Mucosa of stomach (tissue), 1 donor: Measurements from ENCODE around the gene ADORA2A.
A peak's percentile ranks its signal among the peaks of the same experiment; 100 is the strongest.

Experiments used
- H3K27me3 ChIP-seq: one replicate; pipeline ENCODE4 v1.7.0; 2013; ENCODE audit warnings: mild to moderate bottlenecking, low read length; ENCODE audit not compliant: control insufficient read depth, insufficient read depth
- H3K36me3 ChIP-seq: one replicate; pipeline ENCODE4 v1.7.0; 2013; ENCODE audit warnings: low read length; ENCODE audit not compliant: control insufficient read depth, insufficient read depth
- H3K4me1 ChIP-seq: one replicate; pipeline ENCODE4 v1.7.0; 2013; ENCODE audit warnings: mild to moderate bottlenecking, low read length; ENCODE audit not compliant: control insufficient read depth, insufficient read depth
- H3K4me3 ChIP-seq: one replicate; pipeline ENCODE4 v1.7.0; 2013; ENCODE audit warnings: low read length
- H3K9ac ChIP-seq: one replicate; pipeline ENCODE4 v1.7.0; 2013; ENCODE audit warnings: mild to moderate bottlenecking, low read length, moderate library complexity
- H3K9me3 ChIP-seq: one replicate; pipeline ENCODE4 v1.7.0; 2013; ENCODE audit warnings: mild to moderate bottlenecking, low read length, moderate library complexity; ENCODE audit not compliant: control insufficient read depth
- donor health status: Pancreatic carcinoma.

ADORA2A gene

DNA sequence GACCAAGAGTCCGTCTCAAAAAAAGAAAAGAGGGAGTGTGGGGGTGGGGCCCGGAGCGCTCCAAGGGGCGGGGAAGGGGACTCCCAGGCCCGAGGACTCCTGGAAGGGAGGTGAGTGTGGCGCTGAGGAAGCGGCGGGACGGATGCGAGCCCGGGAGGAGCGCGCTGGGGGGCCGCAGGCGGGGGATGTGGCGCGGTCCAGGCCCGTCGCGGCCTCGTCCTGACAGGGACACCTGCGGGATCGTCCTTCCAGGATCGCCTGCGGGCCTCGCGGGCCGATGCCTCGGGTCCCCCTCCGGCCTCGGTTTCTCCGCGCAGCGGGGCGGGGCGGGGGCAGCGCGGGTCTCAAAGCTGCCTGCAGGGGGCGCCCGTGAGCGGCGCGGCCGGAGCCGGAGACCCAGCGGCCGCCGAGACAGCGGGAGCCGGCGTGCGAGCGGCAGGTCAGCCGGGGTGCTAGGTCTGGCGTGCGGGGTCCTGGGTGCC lies 3.8 kb upstream of the ADORA2A start:
- H3K9ac ChIP-seq = no peak overlapping the region
- H3K4me1 ChIP-seq = no peaks in the 10 kb centered on the region
- H3K9me3 ChIP-seq = no peaks in the 10 kb centered on the region
- H3K4me3 ChIP-seq = no peak overlapping the region
- peaks cover 53% of the 10 kb centered on the region for H3K27me3 ChIP-seq
- H3K36me3 ChIP-seq = no peaks in the 10 kb centered on the region

DNA sequence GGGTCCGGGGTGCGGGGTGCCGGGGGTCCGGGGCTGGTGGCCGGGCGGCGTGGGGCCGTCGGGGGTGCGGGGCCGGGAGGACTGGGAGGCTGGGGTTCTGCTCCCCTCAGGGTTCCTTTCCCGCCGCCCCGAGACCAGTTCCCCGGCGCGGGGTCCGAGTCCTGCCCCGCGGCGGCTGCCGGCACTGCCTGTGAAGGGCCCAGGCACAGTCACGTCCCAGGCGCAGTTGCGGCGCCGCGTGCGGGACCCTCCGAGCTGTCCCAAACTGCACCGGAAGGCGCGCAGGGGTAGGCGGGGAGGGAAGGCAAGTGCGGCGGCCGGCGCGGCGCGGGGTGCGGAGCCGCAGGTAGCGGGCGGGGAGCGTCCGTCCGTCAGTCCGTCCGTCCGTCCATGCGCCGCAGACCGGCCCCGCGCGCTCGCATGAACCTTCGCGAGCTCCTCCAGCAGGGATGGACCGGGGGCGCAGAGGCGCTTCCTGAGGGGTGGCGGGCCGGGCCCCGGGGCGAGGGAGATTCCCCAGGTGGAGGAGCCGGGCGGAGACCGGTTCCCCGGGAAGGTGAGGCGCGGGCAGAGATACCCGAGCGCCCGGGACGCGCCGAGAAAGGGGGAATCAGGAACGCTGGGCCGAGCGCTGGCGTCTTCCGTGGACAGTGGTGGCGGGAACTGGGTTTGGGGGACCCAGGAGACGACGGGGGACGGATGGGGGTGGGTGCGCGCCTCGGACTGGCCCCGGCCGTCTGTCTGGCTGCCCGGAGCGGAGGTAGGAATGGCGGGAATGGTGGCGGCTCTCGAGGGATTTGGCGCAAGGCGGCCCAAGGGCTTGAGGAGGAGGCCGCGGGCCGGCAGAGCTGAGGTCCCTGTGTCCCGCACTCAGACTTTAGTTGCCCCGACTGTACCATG lies 3.1 kb upstream of the ADORA2A start:
- H3K36me3 ChIP-seq = no peaks in the 10 kb centered on the region
- no peaks in the 10 kb centered on the region for H3K4me1 ChIP-seq
- peak overlapping the region; percentile 8 for H3K9ac ChIP-seq
- no peak overlapping the region for H3K4me3 ChIP-seq
- peaks cover 53% of the 10 kb centered on the region for H3K27me3 ChIP-seq
- no peaks in the 10 kb centered on the region for H3K9me3 ChIP-seq

GRCh38 chr22:24424901-24425775 lies 2.3 kb upstream of the ADORA2A start:
- H3K9ac ChIP-seq = no peak overlapping the region
- no peak overlapping the region for H3K4me3 ChIP-seq
- peaks cover 48% of the 10 kb centered on the region for H3K27me3 ChIP-seq
- H3K9me3 ChIP-seq = no peaks in the 10 kb centered on the region
- no peaks in the 10 kb centered on the region for H3K36me3 ChIP-seq
- peaks cover 8% of the 10 kb centered on the region for H3K4me1 ChIP-seq

DNA sequence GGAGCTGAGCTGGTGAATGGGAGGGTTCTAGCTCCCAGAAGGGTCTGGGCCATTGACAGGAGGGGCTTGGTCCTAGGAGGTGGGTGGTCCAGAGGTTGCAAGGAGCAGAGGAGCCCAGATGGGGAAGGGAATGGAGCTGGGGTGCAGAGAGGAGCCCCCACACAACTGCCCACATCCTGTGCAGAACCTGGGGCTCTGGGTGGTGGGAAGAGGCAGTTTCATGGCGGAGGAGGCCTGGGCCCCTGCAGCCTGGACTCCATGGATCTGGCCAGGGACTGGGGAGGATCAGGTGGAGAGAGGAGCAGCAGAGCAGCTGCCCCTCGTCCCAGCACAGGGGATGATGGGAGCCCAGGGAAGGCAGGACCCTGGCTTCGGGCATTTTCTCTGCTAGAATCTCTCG lies 963 bp upstream of the ADORA2A start:
- peaks cover 39% of the 10 kb centered on the region for H3K27me3 ChIP-seq
- no peak overlapping the region for H3K9ac ChIP-seq
- H3K4me1 ChIP-seq = peaks cover 9% of the 10 kb centered on the region
- no peaks in the 10 kb centered on the region for H3K36me3 ChIP-seq
- H3K9me3 ChIP-seq = no peaks in the 10 kb centered on the region
- no peak overlapping the region for H3K4me3 ChIP-seq

- no peak overlapping the region for H3K9ac ChIP-seq
- H3K4me1 ChIP-seq = peaks cover 10% of the 10 kb centered on the region
- H3K4me3 ChIP-seq = no peak overlapping the region
- no peaks in the 10 kb centered on the region for H3K9me3 ChIP-seq
- peaks cover 36% of the 10 kb centered on the region for H3K27me3 ChIP-seq
- no peaks in the 10 kb centered on the region for H3K36me3 ChIP-seq
Observed at GRCh38 chr22:24426851-24427499, 424 bp upstream of the ADORA2A start.

DNA sequence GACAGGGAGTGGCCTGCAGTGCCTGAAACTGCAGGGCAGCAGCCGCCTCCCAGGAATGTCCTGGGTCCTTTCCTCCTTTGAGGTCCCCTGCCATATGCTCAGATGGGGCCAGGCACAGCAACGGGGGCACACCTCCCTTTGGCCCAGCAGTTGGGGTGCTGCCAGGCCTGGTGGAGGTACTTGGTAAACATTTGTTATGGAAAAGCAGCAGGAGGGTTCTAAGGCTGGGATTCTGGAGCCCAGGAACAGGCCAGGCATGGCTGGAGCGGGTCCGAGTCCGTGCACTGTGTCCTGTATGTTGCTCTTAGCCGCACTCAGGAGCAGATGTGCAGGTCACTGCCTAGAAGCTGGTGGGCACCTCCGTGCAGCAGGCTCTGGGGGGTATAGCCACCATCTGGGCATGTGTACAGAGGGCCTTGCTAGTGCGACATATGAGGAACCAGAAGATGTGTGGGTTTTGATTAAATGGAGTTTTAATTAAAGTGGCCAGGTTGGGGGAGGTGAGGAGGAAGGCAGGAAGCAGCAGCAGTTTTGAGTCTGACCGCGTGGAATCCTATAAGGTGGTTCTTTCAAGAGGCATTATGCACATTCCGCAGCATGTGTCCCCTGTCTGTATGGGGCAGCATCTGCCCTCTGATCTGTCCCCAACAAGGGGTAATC lies 1.5 kb downstream of the ADORA2A start:
- H3K27me3 ChIP-seq = peaks cover 25% of the 10 kb centered on the region
- H3K36me3 ChIP-seq = no peaks in the 10 kb centered on the region
- peaks cover 28% of the 10 kb centered on the region for H3K4me1 ChIP-seq
- no peak overlapping the region for H3K4me3 ChIP-seq
- H3K9ac ChIP-seq = no peak overlapping the region
- H3K9me3 ChIP-seq = no peaks in the 10 kb centered on the region

GRCh38 chr22:24429411-24430365 lies 2.3 kb downstream of the ADORA2A start:
- Histone ChIP-seq H3K4me3 (no peak overlapping the region), H3K27me3 (peaks cover 18% of the 10 kb centered on the region), H3K9ac (no peak overlapping the region), H3K9me3 (no peaks in the 10 kb centered on the region), H3K4me1 (peaks cover 32% of the 10 kb centered on the region), H3K36me3 (no peaks in the 10 kb centered on the region)

DNA sequence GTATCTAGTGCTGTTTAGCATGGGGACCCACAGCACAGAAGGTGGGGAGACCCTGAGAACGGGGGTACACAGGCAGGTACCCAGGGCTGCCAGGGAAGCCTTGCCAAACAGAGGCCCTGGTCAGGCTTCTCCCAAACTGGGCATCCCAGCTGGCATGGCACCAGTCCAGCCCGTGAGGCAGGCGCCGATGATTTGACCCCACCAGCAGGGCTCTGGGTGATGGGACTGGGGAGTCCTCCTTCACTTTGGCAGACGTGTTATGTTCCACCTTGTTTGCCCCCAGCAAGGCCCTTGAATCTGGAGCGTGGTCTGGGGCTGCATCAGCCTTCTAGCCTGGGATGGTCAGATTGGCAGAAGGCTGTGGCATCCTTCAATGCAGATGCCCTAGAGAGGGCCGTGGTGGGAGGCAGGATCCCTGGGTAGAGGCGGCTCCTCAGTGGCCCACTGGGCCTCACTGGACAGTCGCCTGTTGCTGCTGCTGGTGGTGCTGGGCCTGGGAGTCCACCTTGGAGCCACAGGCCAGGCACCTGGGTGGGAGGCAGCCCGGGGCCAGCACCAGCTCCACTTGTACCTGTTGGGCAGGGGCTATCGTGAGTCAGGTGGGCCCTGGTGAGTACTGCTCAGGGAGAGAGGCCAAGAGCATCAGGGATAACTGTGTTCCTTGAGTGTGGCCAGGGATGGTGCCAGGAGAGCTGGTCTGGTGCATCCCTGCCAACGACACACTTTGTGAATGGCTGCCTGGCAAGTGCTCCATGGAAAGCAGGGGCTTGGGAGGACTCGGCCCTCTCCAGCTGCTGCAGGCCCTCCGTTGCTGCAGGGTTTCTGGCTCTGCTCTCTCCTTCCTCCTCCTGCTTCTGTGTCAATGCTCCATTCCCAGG lies 3.3 kb downstream of the ADORA2A start:
- H3K27me3 ChIP-seq = peaks cover 14% of the 10 kb centered on the region
- no peaks in the 10 kb centered on the region for H3K36me3 ChIP-seq
- no peak overlapping the region for H3K4me3 ChIP-seq
- no peak overlapping the region for H3K9ac ChIP-seq
- no peaks in the 10 kb centered on the region for H3K9me3 ChIP-seq
- H3K4me1 ChIP-seq = peaks cover 38% of the 10 kb centered on the region

DNA sequence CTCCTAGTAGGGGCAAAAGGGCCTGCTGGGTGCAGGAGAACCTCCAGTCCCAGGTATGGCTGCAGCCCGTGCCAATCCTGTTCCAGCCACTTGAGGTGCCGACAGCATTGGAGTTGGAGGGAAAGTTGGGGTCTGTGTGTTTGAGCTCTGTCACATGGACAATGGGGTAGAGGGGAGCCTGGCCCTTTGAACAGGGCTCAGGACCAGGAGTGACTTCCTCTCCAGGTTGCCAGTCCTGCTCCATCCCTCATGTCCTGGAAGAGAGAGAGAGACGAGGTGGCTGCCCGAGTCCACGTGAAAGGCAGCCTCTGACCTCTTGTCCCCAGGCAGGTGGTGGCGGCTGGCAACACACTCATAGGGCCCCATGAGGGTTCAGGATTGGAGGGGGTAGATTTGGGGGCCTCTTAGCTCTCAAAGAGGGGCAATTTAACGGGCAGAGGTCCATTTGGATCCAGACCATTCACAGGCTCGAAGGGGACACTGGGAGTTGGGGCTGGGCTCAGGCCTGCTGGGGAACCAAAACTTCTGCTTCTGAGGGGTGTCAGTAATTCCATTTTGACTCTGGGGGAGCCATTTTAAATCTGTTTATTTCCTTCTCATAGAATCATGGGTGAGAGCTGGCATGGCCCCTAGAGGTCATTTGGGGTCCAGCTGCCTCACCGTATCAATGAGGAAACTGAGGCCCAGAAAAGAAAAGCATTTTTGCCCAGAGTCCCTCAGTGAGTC lies 4.1 kb downstream of the ADORA2A start:
- H3K9ac ChIP-seq = no peak overlapping the region
- no peaks in the 10 kb centered on the region for H3K36me3 ChIP-seq
- H3K4me3 ChIP-seq = no peak overlapping the region
- H3K9me3 ChIP-seq = no peaks in the 10 kb centered on the region
- H3K27me3 ChIP-seq = peaks cover 6% of the 10 kb centered on the region
- H3K4me1 ChIP-seq = peaks cover 38% of the 10 kb centered on the region
